Hepatocyte (in vitro differentiated cells): ENCODE measurements around the gene APBA2.

Experiments
- CTCF ChIP-seq: fragments of 200-600 bp; sonication (generic); IDR thresholded peaks from 2 replicates; pipeline ENCODE4 v1.5.1; 2016; ENCODE audit warnings: antibody characterized with exemption, mild to moderate bottlenecking; ENCODE audit not compliant: poor library complexity
- EZH2 ChIP-seq: fragments of 200-600 bp; sonication (generic); IDR thresholded peaks from 2 replicates; pipeline ENCODE4 v1.6.1; 2016; ENCODE audit warnings: antibody characterized with exemption, mild to moderate bottlenecking, borderline replicate concordance
- EZH2phosphoT487 ChIP-seq: fragments of 200-600 bp; sonication (generic); IDR thresholded peaks from one replicate; pipeline ENCODE4 v1.6.1; 2018; ENCODE audit warnings: antibody characterized with exemption, mild to moderate bottlenecking, low read depth, moderate library complexity; ENCODE audit not compliant: unreplicated experiment, severe bottlenecking

- TF ChIP-seq CTCF (no peak), EZH2 (no peak), EZH2phosphoT487 (no peak)
Measured at GRCh38 chr15:28897861-28898585, 12.2 kb downstream of the APBA2 start.
